ENCODE results near the gene FOXQ1. TPM values are rescaled to one million over a fixed set of nuclear protein-coding genes. Genes with fewer than 3 reads are reported as not detected.
A peak's percentile ranks its signal among the peaks of the same experiment; 100 is the strongest.

Gene FOXQ1
- total and polyA plus RNA-seq, 2 of the 13 experiments (the other 11 are each of a cell fraction or from before 2014, with no cell fraction given): 35.2 to 39.8 TPM

DNA sequence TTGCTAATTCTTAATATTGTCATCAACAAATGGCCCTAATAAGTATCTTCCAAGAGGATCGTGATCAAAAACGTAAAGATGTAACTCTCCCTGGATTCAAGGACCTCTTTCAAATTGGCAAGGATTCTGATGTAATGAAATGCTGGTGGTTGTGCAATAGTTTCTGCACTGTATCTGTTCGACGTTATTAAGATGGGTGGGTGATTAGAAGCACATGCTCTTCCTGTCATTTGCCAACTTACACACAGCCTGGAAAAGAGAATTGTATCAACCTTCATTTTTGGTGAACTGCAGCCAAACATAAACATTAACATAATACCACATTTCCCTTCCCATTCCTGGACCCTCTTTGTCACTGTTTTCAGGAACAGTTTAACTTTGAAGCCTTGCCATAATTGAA, 9.8 kb downstream of the FOXQ1 start (continued):
- TF ChIP-seq, protein P1, sequence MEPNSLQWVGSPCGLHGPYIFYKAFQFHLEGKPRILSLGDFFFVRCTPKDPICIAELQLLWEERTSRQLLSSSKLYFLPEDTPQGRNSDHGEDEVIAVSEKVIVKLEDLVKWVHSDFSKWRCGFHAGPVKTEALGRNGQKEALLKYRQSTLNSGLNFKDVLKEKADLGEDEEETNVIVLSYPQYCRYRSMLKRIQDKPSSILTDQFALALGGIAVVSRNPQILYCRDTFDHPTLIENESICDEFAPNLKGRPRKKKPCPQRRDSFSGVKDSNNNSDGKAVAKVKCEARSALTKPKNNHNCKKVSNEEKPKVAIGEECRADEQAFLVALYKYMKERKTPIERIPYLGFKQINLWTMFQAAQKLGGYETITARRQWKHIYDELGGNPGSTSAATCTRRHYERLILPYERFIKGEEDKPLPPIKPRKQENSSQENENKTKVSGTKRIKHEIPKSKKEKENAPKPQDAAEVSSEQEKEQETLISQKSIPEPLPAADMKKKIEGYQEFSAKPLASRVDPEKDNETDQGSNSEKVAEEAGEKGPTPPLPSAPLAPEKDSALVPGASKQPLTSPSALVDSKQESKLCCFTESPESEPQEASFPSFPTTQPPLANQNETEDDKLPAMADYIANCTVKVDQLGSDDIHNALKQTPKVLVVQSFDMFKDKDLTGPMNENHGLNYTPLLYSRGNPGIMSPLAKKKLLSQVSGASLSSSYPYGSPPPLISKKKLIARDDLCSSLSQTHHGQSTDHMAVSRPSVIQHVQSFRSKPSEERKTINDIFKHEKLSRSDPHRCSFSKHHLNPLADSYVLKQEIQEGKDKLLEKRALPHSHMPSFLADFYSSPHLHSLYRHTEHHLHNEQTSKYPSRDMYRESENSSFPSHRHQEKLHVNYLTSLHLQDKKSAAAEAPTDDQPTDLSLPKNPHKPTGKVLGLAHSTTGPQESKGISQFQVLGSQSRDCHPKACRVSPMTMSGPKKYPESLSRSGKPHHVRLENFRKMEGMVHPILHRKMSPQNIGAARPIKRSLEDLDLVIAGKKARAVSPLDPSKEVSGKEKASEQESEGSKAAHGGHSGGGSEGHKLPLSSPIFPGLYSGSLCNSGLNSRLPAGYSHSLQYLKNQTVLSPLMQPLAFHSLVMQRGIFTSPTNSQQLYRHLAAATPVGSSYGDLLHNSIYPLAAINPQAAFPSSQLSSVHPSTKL (CRISPR knock-in tag; IDR thresholded peaks at IDR 0.05): peak; percentile 33; the same call in 1 of the 2 replicates
- TF ChIP-seq MBNL3 (CRISPR knock-in tag; conservative IDR thresholded peaks at IDR 0.05) (no peak), SOX13 (IDR thresholded peaks at IDR 0.05) (no peak), SOX13 (CRISPR knock-in tag; conservative IDR thresholded peaks at IDR 0.05 in 1 of 2, IDR thresholded peaks at IDR 0.05 in 1 of 2) (peak in 1 of 2 experiments; percentile 41; a peak in 1 of 4 replicates), NCOR1 (IDR thresholded peaks at IDR 0.05; ENCODE audit: borderline replicate concordance, low read length) (no peak), CEBPG (CRISPR knock-in tag; IDR thresholded peaks at IDR 0.05) (peak; percentile 97), ZNF552 (CRISPR knock-in tag; IDR thresholded peaks at IDR 0.05; ENCODE audit: borderline replicate concordance) (no peak), THAP11 (CRISPR knock-in tag; IDR thresholded peaks at IDR 0.05) (peak; percentile 54), BCL6 (CRISPR knock-in tag; IDR thresholded peaks at IDR 0.05) (peak; percentile 40; the same call in 1 of the 2 replicates), ZNF331 (CRISPR knock-in tag; IDR thresholded peaks at IDR 0.05) (0 out of 2 replicates have a peak, but pooled peaks have one; percentile 12), PCBP1 (IDR thresholded peaks at IDR 0.05; ENCODE audit: borderline replicate concordance, low read depth, low read length) (no peak), ZFP1 (CRISPR knock-in tag; IDR thresholded peaks at IDR 0.05) (no peak), HMG20B (CRISPR knock-in tag; conservative IDR thresholded peaks at IDR 0.05) (no peak), ZKSCAN8 (CRISPR knock-in tag; IDR thresholded peaks at IDR 0.05; ENCODE audit: borderline replicate concordance) (0 out of 2 replicates have a peak, but pooled peaks have one; percentile 45), ZNF589 (CRISPR knock-in tag; conservative IDR thresholded peaks at IDR 0.05) (no peak), CEBPB (IDR thresholded peaks at IDR 0.05; ENCODE audit: borderline replicate concordance, low read depth, low read length) (peak; percentile 98), AGO2 (optimal IDR thresholded peaks at IDR 0.05; ENCODE audit: low read depth, low read length) (no peak), NCOA2 (CRISPR knock-in tag; IDR thresholded peaks at IDR 0.05) (0 out of 2 replicates have a peak, but pooled peaks have one; percentile 37), ZNF674 (CRISPR knock-in tag; IDR thresholded peaks at IDR 0.05; ENCODE audit: low read depth) (no peak), ZNF749 (CRISPR knock-in tag; IDR thresholded peaks at IDR 0.05; ENCODE audit: borderline replicate concordance) (no peak), RFX3 (CRISPR knock-in tag; IDR thresholded peaks at IDR 0.05) (no peak), SIX4 (CRISPR knock-in tag; IDR thresholded peaks at IDR 0.05) (no peak), IRF2 (CRISPR knock-in tag; IDR thresholded peaks at IDR 0.05) (0 out of 2 replicates have a peak, but pooled peaks have one; percentile 21)
- TF ChIP-seq, protein P2, sequence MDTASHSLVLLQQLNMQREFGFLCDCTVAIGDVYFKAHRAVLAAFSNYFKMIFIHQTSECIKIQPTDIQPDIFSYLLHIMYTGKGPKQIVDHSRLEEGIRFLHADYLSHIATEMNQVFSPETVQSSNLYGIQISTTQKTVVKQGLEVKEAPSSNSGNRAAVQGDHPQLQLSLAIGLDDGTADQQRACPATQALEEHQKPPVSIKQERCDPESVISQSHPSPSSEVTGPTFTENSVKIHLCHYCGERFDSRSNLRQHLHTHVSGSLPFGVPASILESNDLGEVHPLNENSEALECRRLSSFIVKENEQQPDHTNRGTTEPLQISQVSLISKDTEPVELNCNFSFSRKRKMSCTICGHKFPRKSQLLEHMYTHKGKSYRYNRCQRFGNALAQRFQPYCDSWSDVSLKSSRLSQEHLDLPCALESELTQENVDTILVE (CRISPR knock-in tag; IDR thresholded peaks at IDR 0.05): peak; percentile 66
- TF ChIP-seq, protein P3, sequence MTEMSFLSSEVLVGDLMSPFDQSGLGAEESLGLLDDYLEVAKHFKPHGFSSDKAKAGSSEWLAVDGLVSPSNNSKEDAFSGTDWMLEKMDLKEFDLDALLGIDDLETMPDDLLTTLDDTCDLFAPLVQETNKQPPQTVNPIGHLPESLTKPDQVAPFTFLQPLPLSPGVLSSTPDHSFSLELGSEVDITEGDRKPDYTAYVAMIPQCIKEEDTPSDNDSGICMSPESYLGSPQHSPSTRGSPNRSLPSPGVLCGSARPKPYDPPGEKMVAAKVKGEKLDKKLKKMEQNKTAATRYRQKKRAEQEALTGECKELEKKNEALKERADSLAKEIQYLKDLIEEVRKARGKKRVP (CRISPR knock-in tag; IDR thresholded peaks at IDR 0.05): peak in 1 of 2 experiments; percentile 96; a peak in 2 of 4 replicates
- TF ChIP-seq, protein P4, sequence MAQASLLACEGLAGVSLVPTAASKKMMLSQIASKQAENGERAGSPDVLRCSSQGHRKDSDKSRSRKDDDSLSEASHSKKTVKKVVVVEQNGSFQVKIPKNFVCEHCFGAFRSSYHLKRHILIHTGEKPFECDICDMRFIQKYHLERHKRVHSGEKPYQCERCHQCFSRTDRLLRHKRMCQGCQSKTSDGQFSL (CRISPR knock-in tag; IDR thresholded peaks at IDR 0.05): no peak
- TF ChIP-seq, protein P5, sequence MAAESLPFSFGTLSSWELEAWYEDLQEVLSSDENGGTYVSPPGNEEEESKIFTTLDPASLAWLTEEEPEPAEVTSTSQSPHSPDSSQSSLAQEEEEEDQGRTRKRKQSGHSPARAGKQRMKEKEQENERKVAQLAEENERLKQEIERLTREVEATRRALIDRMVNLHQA (CRISPR knock-in tag; IDR thresholded peaks at IDR 0.05): no peak
